Dedifferentiated amniotic fluid mesenchymal stem cell (primary cell): Measurements from ENCODE around the gene GBP3.
A peak's percentile ranks its signal among the peaks of the same experiment; 100 is the strongest.
"Not testable (repeated sequence)": the region's sequence is repeated elsewhere in the genome, so short reads cannot be mapped to it uniquely, and the experiment has no call there.

Source experiments
- DNase-seq: peaks from one replicate; pipeline ENCODE4 v3.0.0-alpha.2; 2016; ENCODE audit errors: extremely low spot score

GBP3 gene

GRCh38 chr1:89022167-89022959 is at the start of gene GBP3:
TSS of gene GBP3 (minus strand) at chr1:89022866. CDS start at chr1:89020721, 2,145 bp downstream.
- DNase-seq = peak; percentile 68

- DNase-seq = no peak
Measured at GRCh38 chr1:89070509-89070908, 47.8 kb upstream of the GBP3 start.

GRCh38 chr1:89069951-89070350 is 47.3 kb upstream of the GBP3 start:
- DNase-seq = no peak

GRCh38 chr1:89068291-89068690 is 45.6 kb upstream of the GBP3 start:
- DNase-seq = no peak

GRCh38 chr1:89065079-89065868 is 42.6 kb upstream of the GBP3 start, which contains the start of gene GBP1:
TSS of gene GBP1 (minus strand) at chr1:89065208. CDS start at chr1:89063234, 1,974 bp downstream.
- DNase-seq = peak; percentile 90

GRCh38 chr1:89064632-89065031 is 42.0 kb upstream of the GBP3 start:
- DNase-seq = no peak

GRCh38 chr1:89063094-89063493 is 40.4 kb upstream of the GBP3 start:
- no peak for DNase-seq

- no peak for DNase-seq
Measured at GRCh38 chr1:89060091-89060490, 37.4 kb upstream of the GBP3 start.

- DNase-seq = no peak
Measured at GRCh38 chr1:89051955-89052312, 29.3 kb upstream of the GBP3 start.

GRCh38 chr1:89051300-89051954 is 28.8 kb upstream of the GBP3 start:
- no peak for DNase-seq

- DNase-seq = no peak
Measured at GRCh38 chr1:89050649-89051033, 28.0 kb upstream of the GBP3 start.

- not testable (repeated sequence) for DNase-seq
Measured at GRCh38 chr1:89049901-89050648, 27.4 kb upstream of the GBP3 start.

- not testable (repeated sequence) for DNase-seq
Measured at GRCh38 chr1:89049187-89049586, 26.5 kb upstream of the GBP3 start.

- no peak for DNase-seq
Measured at GRCh38 chr1:89047734-89048133, 25.1 kb upstream of the GBP3 start.

GRCh38 chr1:89046318-89047183 is 23.9 kb upstream of the GBP3 start:
- not testable (repeated sequence) for DNase-seq

- no peak for DNase-seq
Measured at GRCh38 chr1:89044970-89045721, 22.5 kb upstream of the GBP3 start.

GRCh38 chr1:89043940-89044339 is 21.3 kb upstream of the GBP3 start:
- DNase-seq = no peak

- no peak for DNase-seq
Measured at GRCh38 chr1:89042491-89042890, 19.8 kb upstream of the GBP3 start.

GRCh38 chr1:89041721-89042120 is 19.1 kb upstream of the GBP3 start:
- no peak for DNase-seq

GRCh38 chr1:89041119-89041641 is 18.5 kb upstream of the GBP3 start:
- no peak for DNase-seq
